ENCODE data around the gene KCNJ14.

KCNJ14 gene

DNA sequence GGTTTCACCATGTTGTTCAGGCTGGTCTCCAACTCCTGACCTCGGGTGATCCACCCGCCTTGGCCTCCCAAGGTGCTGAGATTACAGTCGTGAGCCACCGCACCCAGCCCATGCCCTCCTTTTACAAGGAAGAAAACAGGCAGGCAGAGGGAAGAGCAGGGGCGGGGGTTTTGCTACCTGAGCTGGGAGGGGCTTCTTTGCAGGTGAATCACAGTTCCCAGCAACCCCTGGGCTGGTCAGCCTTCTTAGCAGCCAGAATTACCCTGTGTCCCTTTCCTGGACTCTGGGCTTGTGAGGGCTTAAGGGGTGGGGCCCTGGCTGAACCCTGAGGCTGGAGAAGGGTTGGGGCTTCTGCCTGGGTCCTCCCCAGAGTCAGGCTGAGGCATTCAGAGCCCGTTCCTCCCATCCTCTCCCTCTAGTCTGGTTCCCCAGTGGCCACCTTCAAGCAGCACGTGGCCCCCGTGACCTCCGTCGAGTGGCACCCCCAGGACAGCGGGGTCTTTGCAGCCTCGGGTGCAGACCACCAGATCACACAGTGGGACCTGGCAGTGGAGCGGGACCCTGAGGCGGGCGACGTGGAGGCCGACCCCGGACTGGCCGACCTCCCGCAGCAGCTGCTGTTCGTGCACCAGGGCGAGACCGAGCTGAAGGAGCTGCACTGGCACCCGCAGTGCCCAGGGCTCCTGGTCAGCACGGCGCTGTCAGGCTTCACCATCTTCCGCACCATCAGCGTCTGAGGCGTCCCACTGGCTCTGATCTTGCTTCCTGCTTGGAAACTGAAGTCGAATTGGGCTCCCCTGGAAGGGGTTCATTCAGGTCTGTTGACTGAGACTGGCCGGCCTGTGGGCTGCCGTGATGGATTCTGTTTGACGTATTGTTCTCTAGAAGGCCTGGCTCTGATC is 2.8 kb upstream of the KCNJ14 start:
- H3K36me3 Mint-ChIP-seq (ENCODE audit: low read depth), result peaks cover 36% of the 10 kb centered on the region

DNA sequence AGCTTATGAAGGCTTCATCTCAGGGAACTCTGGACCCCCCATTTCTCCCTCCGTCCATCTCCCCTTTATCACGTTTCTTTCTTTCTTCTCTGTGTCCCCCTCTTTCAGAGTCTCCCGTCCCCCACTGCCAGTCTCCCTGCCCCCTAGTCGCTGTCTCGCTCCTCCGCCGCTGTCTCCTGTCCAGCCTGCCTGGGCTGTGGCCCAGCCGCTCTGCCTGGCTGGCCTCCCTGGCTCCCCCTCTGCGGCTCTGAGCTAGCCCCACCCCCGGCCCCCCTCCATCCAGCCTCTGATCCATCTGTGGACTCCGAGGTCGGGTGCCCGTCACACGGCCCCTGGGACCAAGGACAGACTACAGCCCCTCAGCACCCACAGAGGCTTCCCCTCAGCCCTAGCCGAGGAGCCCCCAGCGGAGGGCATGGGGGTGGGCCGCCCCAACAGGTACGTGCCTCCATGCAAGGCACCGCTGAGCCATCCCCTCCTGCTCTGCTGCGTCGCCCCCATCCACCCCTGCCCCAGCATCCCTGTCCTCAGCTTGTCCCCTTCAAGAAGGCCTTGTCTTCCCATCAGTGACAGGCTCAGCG is 1.1 kb upstream of the KCNJ14 start:
- Mint-ChIP-seq H3K4me3 (no peak overlapping the region), H3K27ac (no peak overlapping the region), H3K27me3 (ENCODE audit: low read depth) (no peaks in the 10 kb centered on the region), H3K4me1 (ENCODE audit: low read depth) (peaks cover 3% of the 10 kb centered on the region), H3K36me3 (ENCODE audit: low read depth) (peaks cover 26% of the 10 kb centered on the region), H3K9me3 (no peaks in the 10 kb centered on the region)

More for the DNA sequence above, 2.8 kb upstream of the KCNJ14 start:
- no peak overlapping the region for H3K27ac Mint-ChIP-seq
- no peak overlapping the region for H3K4me3 Mint-ChIP-seq
- H3K4me1 Mint-ChIP-seq (ENCODE audit: low read depth), result peaks cover 9% of the 10 kb centered on the region
- H3K27me3 Mint-ChIP-seq (ENCODE audit: low read depth), result no peaks in the 10 kb centered on the region
- H3K9me3 Mint-ChIP-seq, result no peaks in the 10 kb centered on the region

DNA sequence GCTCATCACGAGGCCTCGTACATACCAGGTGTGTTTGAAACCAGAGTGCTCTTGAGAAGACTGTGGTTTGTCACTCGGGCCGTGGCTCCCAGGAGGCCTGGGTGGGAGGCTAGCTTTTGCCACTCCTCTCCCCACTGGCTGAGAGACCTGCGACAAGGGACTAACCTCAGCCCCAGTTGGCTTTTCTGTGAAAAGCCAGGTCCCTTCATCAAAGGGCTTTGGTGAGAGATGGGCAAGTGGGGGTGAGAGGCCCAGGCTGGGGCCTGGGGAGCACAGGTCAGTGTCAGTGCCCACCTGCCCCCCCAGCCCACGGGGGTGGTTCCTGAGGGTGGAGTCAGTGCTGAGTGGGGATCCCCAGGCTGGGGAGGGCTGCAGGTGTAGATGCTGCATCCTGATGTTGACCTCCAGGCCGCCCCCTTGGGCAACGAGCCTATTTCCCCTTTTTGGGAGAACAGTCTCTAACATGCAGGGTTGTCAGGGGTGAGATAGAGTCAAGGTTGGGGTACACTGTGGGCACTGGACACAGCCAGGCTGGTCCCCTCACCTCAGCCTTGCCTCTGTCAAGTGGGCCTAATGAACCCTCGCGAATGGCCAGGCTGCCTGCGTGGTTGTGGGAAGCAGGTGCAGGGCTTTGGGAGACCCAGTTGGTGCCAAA is 661 bp downstream of the KCNJ14 start:
- Mint-ChIP-seq H3K36me3 (ENCODE audit: low read depth) (peaks cover 23% of the 10 kb centered on the region), H3K9me3 (no peaks in the 10 kb centered on the region), H3K27ac (no peak overlapping the region), H3K4me1 (ENCODE audit: low read depth) (peaks cover 3% of the 10 kb centered on the region), H3K4me3 (no peak overlapping the region), H3K27me3 (ENCODE audit: low read depth) (no peaks in the 10 kb centered on the region)

DNA sequence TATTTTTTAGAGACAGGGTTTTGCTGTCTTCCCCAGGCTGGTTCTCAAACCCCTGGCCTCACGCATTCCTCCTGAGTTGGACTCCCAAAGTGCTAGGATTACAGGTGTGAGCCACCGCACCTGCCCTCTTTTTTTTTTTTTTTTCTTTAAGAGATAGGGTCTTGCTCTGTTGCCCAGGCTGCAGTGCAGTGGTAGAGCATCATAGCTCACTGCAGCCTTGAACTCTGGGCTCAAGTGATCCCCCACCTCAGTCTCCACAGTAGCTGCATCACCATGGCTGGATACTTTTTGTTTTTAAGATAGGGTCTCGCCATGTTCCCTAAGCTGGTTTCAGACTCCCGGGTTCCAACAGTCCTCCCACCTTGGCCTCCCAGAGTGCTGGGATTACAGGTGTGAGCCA is 1.5 kb downstream of the KCNJ14 start:
- Mint-ChIP-seq H3K27ac (no peak overlapping the region), H3K9me3 (no peaks in the 10 kb centered on the region), H3K4me1 (ENCODE audit: low read depth) (peaks cover 3% of the 10 kb centered on the region), H3K36me3 (ENCODE audit: low read depth) (peaks cover 18% of the 10 kb centered on the region), H3K27me3 (ENCODE audit: low read depth) (no peaks in the 10 kb centered on the region), H3K4me3 (no peak overlapping the region)

DNA sequence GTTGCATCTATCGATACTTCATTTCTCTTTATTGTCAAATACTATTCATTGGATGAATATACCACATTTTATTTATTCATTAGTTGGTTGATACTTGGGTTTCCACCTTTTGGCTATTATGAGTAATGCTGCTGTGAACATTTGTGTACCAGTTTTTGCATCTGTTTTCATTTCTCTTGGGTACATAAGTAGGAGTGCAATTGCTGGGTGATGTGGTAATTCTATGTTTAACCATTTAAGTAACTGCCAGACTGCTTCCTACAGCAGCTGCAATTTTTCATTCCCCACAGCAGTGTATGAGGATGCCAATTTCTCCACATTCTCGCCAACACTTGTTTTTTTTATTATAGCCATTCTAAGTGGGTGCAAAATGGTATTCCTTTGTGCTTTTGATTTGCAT is 2.6 kb downstream of the KCNJ14 start:
- no peaks in the 10 kb centered on the region for H3K9me3 Mint-ChIP-seq
- H3K27me3 Mint-ChIP-seq (ENCODE audit: low read depth), result no peaks in the 10 kb centered on the region
- peaks cover 3% of the 10 kb centered on the region for H3K4me1 Mint-ChIP-seq (ENCODE audit: low read depth)
- H3K4me3 Mint-ChIP-seq, result no peak overlapping the region
- peaks cover 12% of the 10 kb centered on the region for H3K36me3 Mint-ChIP-seq (ENCODE audit: low read depth)
- no peak overlapping the region for H3K27ac Mint-ChIP-seq

DNA sequence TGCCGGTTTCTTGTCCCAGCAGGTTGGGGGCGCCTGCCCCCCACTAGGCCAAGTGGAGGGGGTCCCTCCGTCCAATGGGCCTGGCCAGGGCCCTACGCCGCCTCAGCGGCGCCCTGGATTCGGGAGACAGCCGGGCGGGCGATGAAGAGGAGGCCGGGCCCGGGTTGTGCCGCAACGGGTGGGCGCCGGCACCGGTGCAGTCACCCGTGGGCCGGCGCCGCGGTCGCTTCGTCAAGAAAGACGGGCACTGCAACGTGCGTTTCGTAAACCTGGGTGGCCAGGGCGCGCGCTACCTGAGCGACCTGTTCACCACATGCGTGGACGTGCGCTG is 6.2 kb downstream of the KCNJ14 start:
- Mint-ChIP-seq H3K36me3 (ENCODE audit: low read depth) (peaks cover 5% of the 10 kb centered on the region), H3K4me3 (no peak overlapping the region)

DNA sequence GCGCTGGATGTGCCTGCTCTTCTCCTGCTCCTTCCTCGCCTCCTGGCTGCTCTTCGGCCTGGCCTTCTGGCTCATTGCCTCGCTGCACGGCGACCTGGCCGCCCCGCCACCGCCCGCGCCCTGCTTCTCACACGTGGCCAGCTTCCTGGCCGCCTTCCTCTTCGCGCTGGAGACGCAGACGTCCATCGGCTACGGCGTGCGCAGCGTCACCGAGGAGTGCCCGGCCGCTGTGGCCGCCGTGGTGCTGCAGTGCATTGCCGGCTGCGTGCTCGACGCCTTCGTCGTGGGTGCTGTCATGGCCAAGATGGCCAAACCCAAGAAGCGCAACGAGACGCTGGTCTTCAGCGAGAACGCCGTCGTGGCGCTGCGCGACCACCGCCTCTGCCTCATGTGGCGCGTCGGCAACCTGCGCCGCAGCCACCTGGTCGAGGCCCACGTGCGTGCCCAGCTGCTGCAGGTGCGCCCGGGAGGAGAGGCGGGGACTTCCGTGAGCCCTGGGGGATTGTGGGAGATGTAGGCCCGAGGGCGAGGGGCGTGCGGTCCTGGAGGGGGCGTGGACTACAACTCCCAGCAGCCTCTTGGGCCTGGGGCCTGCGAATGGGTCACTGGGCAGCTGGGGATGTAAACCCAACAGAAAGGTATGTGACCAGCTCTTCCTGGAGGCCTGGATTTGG is 6.7 kb downstream of the KCNJ14 start:
- no peaks in the 10 kb centered on the region for H3K27me3 Mint-ChIP-seq (ENCODE audit: low read depth)
- no peak overlapping the region for H3K27ac Mint-ChIP-seq
- H3K4me1 Mint-ChIP-seq (ENCODE audit: low read depth), result no peaks in the 10 kb centered on the region
- H3K4me3 Mint-ChIP-seq, result no peak overlapping the region
- no peaks in the 10 kb centered on the region for H3K9me3 Mint-ChIP-seq
- peaks cover 5% of the 10 kb centered on the region for H3K36me3 Mint-ChIP-seq (ENCODE audit: low read depth)

More for the DNA sequence above, 6.2 kb downstream of the KCNJ14 start:
- Mint-ChIP-seq H3K27me3 (ENCODE audit: low read depth) (no peaks in the 10 kb centered on the region), H3K4me1 (ENCODE audit: low read depth) (no peaks in the 10 kb centered on the region), H3K9me3 (no peaks in the 10 kb centered on the region), H3K27ac (no peak overlapping the region)

DNA sequence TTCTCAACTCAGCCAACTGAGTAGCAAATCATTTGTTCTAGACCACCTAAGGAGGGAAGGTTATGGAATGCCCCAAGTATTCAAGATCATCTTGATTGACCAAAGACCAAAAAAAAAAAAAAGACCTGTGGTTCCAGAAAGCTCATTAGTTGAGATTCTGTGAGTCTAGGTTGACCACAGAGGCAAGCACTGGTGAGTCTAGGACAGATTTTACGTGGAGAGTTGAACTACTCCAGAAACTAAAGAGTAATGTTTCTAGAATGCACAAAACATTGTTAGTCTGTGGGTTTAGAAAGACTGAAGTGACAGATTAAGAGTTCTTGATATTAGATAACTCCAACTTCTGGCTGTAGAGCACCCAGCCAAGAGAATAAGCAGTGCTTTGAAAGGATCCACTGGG is 9.8 kb downstream of the KCNJ14 start:
- Mint-ChIP-seq H3K27me3 (ENCODE audit: low read depth) (no peaks in the 10 kb centered on the region), H3K27ac (no peak overlapping the region), H3K4me3 (no peak overlapping the region), H3K36me3 (ENCODE audit: low read depth) (peaks cover 2% of the 10 kb centered on the region), H3K4me1 (ENCODE audit: low read depth) (peaks cover 6% of the 10 kb centered on the region), H3K9me3 (no peaks in the 10 kb centered on the region)

DNA sequence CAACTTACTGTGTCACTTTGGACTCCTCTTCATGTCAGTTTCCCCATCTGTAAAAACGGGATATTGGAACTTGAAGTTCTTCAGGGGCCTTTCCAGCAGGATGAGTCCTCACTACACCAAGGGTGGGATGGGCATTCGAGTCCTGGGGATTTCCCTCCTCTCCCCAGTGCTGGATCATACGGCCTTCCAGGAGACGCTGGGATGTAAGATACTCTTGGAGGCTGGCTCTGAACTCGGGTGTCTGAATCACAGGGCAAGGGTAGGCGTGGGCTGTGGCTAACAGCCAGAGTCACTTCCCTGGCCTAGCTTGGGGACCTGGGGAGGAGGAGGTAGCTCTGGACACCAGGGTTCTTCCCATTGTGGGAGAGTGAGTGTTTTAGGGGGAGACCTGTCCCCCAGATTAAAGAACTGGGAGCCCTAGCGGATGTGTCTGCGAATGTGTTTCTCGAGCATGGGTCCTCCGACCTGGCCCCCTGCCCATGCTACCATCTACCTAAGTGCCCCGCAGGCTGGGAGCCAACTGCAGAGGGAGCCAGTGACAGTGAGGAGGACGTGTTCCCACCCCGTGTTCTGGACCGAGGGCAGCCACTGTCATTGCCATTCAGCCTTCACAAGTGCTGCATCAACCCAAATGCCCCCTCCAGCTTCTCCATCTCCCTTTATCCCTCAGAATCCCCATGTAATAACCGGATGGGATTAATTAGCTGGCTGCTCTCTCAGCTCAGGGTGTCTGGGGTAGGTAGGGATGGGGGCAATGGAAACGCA is 11.4 kb downstream of the KCNJ14 start:
- no peaks in the 10 kb centered on the region for H3K9me3 Mint-ChIP-seq
- peaks cover 5% of the 10 kb centered on the region for H3K36me3 Mint-ChIP-seq (ENCODE audit: low read depth)
- H3K27me3 Mint-ChIP-seq (ENCODE audit: low read depth), result no peaks in the 10 kb centered on the region
- no peak overlapping the region for H3K27ac Mint-ChIP-seq
- H3K4me3 Mint-ChIP-seq, result no peak overlapping the region
- peaks cover 9% of the 10 kb centered on the region for H3K4me1 Mint-ChIP-seq (ENCODE audit: low read depth)

DNA sequence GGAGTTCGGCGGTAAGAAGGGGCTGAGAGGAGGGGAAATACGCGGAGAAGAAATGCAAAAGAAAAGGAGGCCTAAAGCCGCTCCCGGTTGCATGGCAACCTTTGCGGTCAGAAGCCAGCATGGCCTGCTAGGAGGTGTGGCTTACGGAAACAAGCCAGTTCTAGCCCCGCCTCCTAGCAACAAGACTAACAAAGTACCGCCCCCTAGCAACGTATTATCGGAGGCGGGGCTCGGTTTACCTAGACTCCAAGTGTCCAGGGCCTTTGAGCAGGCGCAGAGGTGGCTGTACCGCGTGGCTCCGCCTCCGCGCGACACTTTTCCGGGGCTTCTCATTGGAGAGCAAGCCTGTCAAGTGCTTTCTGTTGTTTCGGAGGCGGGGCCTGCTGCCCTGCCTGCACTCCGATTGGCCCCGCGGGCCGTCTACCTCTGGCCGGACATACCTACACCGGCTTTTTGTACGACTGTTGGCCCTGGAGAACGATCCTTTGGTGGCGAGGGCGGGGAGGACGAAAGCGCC is 13.5 kb downstream of the KCNJ14 start:
- Mint-ChIP-seq H3K4me3 (peak overlapping the region; percentile 86), H3K36me3 (ENCODE audit: low read depth) (peaks cover 9% of the 10 kb centered on the region), H3K27me3 (ENCODE audit: low read depth) (no peaks in the 10 kb centered on the region), H3K9me3 (no peaks in the 10 kb centered on the region), H3K27ac (peak overlapping the region; percentile 83), H3K4me1 (ENCODE audit: low read depth) (peaks cover 9% of the 10 kb centered on the region)

DNA sequence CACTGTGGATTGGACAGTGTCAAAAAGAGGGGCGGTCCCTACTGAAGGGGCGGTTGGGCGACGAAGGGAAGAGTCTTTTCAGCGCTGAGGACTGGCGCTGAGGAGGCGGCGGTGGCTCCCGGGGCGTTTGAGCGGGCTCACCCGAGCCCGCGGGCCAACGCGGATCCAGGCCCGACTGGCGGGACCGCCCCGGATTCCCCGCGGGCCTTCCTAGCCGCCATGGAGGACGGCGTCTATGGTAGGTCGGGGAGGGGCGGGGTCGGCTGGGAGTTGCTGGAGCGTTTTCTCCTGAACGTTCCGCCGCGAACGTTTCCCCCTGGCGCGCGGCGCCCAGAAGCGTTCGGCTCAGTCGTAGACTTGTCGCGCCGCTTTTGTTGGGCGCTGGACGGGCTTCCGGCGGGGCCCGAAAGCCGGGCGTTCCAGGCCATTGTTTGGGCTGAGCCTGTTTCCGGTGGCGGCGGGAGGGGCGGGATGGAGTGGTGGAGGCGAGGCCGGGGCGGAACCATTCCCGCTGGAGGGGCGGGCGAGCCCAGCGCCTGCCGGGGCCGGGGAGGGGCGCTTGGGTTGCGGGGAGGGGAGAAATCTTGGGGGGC is 14.0 kb downstream of the KCNJ14 start, which contains the start of gene CYTH2:
Gene CYTH2 (plus strand): TSS at position 81 of the 593 bp plus-strand sequence. CDS start 139 bp downstream, at position 220.
- no peaks in the 10 kb centered on the region for H3K27me3 Mint-ChIP-seq (ENCODE audit: low read depth)
- H3K9me3 Mint-ChIP-seq, result no peaks in the 10 kb centered on the region
- peak within 1 kb of the TSS; percentile 86 for H3K4me3 Mint-ChIP-seq
- peak within 1 kb of the TSS; percentile 83 for H3K27ac Mint-ChIP-seq
- H3K36me3 Mint-ChIP-seq (ENCODE audit: low read depth), result peaks cover 10% of the 10 kb centered on the region
- H3K4me1 Mint-ChIP-seq (ENCODE audit: low read depth), result peaks cover 11% of the 10 kb centered on the region

DNA sequence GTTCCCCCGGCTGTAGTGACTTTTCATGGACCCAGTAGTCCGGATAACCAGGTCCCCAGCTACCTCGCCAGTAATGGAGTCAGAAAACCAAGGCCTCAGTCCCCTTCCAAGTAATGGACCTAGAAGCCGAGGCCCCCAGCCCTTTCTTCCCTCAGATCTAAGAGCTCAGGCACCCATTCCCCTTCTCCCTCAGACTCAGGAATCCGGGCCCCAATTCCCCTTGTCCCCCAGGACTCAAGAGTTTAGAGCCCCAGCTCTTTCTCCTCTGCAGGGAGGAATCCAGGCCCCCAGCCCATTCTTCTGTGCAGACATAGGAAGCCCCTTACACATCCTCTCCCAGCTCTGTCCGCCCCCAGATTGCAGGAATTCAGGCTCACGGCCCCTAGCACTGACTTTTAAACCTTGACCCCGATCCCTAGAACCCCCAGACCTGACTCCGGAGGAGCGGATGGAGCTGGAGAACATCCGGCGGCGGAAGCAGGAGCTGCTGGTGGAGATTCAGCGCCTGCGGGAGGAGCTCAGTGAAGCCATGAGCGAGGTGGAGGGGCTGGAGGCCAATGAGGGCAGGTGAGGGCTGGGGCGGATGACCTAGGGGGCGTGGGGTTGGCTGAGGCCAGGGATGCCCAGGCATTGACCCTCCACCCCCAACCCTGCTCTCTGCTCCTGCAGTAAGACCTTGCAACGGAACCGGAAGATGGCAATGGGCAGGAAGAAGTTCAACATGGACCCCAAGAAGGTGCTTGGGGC is 14.7 kb downstream of the KCNJ14 start:
- Mint-ChIP-seq H3K9me3 (no peaks in the 10 kb centered on the region), H3K27ac (peak overlapping the region; percentile 49), H3K4me1 (ENCODE audit: low read depth) (peaks cover 12% of the 10 kb centered on the region), H3K4me3 (peak overlapping the region; percentile 86), H3K27me3 (ENCODE audit: low read depth) (no peaks in the 10 kb centered on the region), H3K36me3 (ENCODE audit: low read depth) (peaks cover 11% of the 10 kb centered on the region)

DNA sequence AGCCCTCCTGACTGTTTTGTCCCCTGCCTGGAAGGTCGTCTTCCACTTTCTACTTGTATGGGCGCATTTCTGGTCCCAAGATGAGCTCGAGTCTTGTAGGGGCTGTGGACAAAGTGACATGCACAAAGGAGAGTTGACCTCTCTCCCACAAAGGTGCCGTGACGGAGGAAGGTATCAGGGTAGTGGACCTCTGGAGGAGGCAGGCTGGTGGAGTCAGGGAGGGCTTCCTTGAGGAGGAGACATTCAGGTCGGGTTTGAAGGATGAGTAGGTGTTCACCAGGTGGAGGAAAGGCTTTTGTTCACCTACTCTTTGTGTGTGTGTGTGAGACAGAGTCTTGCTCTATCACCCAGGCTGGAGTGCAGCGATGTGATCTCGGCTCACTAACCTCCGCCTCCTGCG is 15.5 kb downstream of the KCNJ14 start:
- no peaks in the 10 kb centered on the region for H3K27me3 Mint-ChIP-seq (ENCODE audit: low read depth)
- H3K4me3 Mint-ChIP-seq, result peak overlapping the region; percentile 58
- no peak overlapping the region for H3K27ac Mint-ChIP-seq
- H3K4me1 Mint-ChIP-seq (ENCODE audit: low read depth), result peaks cover 12% of the 10 kb centered on the region
- no peaks in the 10 kb centered on the region for H3K9me3 Mint-ChIP-seq
- H3K36me3 Mint-ChIP-seq (ENCODE audit: low read depth), result peaks cover 16% of the 10 kb centered on the region
